GM20431 (cell line): Measurements from ENCODE around the gene ZNG1B.
"Not testable (repeated sequence)": the region's sequence is repeated elsewhere in the genome, so short reads cannot be mapped to it uniquely, and the experiment has no call there.

Experiments
- in situ Hi-C: fragments of 300-500 bp; cut with MseI, MboI; formaldehyde crosslinking; loops from one replicate; pipeline ENCODE4 v1.15.0; 2020; ENCODE audit warnings: low sequenced_read_pairs; ENCODE audit not compliant: unreplicated experiment

Gene ZNG1B

DNA sequence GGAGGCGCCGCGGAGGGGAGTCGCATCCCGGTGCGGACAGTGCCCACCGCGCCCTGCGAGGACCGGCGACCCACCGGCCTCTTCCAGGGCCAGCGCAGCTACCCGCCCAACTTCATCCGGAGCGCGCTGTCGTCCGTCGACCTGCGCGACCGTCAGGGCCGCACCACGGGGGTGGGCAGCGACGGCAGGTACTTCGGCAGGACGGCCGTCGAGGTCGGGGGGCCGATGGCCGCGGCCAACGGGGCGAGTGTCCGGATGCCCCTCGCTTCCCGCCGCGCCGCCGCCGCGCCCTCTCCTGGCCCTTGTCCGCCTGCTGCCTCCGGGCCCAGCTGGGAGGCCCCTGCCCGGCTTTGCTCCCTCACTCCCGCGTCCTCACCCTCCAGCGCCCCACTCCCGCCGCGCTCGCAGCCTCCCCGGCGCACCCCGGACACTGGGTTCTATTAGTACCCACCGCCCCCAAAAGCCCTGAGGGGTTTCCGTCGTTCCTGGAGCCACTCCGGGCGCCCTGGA, 104.5 kb downstream of the ZNG1B start:
- in situ Hi-C loops: not testable (repeated sequence)

DNA sequence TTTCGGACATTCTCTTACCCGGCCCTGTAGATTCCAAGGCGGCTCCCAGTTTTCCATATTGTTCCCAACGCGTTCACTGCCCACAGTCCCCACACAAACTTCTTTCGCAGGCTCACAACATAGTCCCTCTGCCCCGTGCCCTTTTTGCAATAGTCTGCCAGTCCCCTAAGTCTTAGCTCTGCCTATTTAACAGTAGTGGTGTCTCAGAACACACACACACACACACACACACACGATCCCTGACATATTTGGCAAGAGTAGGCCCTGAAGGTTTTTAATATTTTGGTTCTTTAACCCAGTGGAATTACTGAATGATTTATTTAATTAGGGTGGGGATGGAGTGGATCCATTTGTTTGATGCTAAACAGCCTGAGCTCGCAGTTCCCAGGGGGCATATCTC, 105.0 kb downstream of the ZNG1B start:
- in situ Hi-C loops: not testable (repeated sequence)
